Stimulated activated CD8-positive, alpha-beta memory T cell treated with anti-CD3 and anti-CD28 coated beads, Interleukin-12 subunit alpha, Interleukin-12 subunit beta, amount 100 ng/mL, for 4 hours (primary cell): Measurements from ENCODE around the gene PSTPIP2.

ENCODE experiments used
- DNase-seq: peaks from one replicate; pipeline ENCODE4 v3.0.0-alpha.2; 2020; ENCODE audit warnings: low read depth

PSTPIP2 gene

DNA sequence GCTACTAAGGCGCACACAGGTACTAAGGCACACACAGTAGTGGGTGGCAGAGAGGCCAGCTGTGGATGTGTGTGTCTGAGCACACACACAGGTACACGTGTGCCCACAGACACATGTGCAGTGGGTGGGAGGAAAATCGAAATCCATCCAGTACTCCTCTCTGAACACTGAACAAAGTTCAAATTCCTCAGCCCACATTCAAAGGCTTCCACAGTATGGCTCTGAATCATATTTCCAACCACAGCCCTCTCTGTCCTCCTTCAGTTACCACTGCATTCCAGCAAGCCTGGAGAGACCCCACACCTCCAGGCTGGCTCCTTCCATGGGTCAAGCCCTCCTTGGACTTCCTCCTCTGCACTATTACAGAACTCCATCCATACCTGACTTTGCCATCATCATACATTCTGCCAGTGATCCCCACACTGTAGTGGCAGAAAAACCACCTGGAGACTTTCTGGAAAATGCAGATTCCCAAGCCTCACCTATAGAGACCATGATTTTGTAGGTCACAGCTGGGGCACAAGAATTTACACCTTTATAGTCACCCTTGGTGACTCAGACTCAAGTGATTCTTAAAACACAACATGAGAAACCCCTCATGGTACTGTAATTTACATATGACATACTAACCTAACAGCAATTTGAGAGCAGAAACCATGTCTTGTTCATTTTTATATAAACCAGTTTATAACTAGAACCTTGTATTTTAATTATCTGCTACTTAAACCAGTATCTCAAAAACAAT lies 136.3 kb downstream of the PSTPIP2 start:
- DNase-seq = no peak
